Bronchial epithelial cell (primary cell): ENCODE data around the gene KLC4. TPM values are rescaled to one million over a fixed set of nuclear protein-coding genes. Genes with fewer than 3 reads are reported as not detected.
A peak's percentile ranks its signal among the peaks of the same experiment; 100 is the strongest.
"Not testable (repeated sequence)": the region's sequence is repeated elsewhere in the genome, so short reads cannot be mapped to it uniquely, and the experiment has no call there.

ENCODE experiments used
- DNase-seq: peaks from one replicate; pipeline ENCODE4 v3.0.0-alpha.2; 2010; ENCODE audit warnings: low read depth
- FAIRE-seq: peaks from 2 replicates; lab custom pipeline; 2011; peaks lifted over from hg19 to GRCh38; lab: Jason Lieb, UNC
- H3K27me3 ChIP-seq: 2 replicates; pipeline ENCODE4 v1.5.1; 2011; ENCODE audit warnings: low read length; ENCODE audit not compliant: control insufficient read depth, insufficient read depth
- H3K36me3 ChIP-seq: 2 replicates; pipeline ENCODE4 v1.5.1; 2011; ENCODE audit warnings: low read length; ENCODE audit not compliant: control insufficient read depth, insufficient read depth
- H3K4me3 ChIP-seq: 2 replicates; pipeline ENCODE4 v1.5.1; 2011; ENCODE audit warnings: mild to moderate bottlenecking, low read depth, low read length, control low read depth
- total RNA-seq: library from RNA; depleted of rRNA; stranded (reverse); fragments of >200 nt; gene quantifications from 2 replicates; pipeline ENCODE4 v1.2.1, GENCODE V29; 2014
- TF ChIP-seq, protein P1 (sequence below): IDR thresholded peaks from 2 replicates; pipeline ENCODE4 v1.5.1; 2011; ENCODE audit warnings: mild to moderate bottlenecking, moderate library complexity, low read length, control low read depth, inconsistent platforms; ENCODE audit not compliant: insufficient read depth, severe bottlenecking

KLC4 gene
- total RNA-seq, 1 donor from 2014 or later = 14.5 TPM

DNA sequence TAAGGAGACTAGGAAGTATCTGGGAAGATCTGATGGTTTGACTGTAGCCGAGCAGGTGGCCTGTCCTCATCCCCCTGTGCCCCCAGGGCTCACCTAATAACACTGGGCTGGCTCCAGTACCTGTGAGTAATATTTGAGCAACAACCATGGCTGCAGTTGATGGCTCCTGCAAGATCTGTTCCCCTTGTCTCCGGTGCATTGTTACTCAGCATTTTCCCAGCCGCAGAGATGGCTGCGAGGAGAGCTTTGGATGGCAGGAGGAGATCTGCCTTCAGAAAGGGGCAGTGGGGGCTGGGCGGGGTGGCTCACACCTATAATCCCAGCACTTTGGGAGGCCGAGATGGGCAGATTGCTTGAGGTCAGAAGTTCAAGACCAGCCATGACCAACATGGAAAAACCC is 55.9 kb downstream of the KLC4 start:
- DNase-seq (peak; percentile 74), FAIRE-seq (no peak)
- no peaks in the 10 kb centered on the region for H3K36me3 ChIP-seq
- no peaks in the 10 kb centered on the region for H3K27me3 ChIP-seq
- H3K4me3 ChIP-seq = no peak overlapping the region
- TF ChIP-seq, protein P1, sequence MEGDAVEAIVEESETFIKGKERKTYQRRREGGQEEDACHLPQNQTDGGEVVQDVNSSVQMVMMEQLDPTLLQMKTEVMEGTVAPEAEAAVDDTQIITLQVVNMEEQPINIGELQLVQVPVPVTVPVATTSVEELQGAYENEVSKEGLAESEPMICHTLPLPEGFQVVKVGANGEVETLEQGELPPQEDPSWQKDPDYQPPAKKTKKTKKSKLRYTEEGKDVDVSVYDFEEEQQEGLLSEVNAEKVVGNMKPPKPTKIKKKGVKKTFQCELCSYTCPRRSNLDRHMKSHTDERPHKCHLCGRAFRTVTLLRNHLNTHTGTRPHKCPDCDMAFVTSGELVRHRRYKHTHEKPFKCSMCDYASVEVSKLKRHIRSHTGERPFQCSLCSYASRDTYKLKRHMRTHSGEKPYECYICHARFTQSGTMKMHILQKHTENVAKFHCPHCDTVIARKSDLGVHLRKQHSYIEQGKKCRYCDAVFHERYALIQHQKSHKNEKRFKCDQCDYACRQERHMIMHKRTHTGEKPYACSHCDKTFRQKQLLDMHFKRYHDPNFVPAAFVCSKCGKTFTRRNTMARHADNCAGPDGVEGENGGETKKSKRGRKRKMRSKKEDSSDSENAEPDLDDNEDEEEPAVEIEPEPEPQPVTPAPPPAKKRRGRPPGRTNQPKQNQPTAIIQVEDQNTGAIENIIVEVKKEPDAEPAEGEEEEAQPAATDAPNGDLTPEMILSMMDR = no peak

DNA sequence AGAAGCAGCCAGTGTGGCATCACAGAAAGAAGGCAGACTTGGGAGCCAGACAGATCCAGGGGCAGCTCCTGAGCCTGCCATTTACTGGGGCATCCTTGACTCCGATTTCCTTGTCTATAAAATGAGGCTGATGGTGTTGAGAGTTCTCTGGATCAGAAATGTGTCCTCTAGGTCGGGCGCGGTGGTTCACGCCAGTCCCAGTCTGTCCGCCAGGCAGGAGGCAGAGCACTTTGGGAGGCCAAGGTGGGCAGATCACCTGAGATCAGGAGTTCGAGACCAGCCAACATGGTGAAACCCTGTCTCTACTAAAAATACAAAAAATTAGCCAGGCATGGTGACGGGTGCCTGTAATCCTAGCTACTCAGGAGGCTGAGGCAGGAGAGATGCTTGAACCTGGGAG is 58.0 kb downstream of the KLC4 start:
- not testable (repeated sequence) for H3K27me3 ChIP-seq, FAIRE-seq, DNase-seq, H3K36me3 ChIP-seq, H3K4me3 ChIP-seq

DNA sequence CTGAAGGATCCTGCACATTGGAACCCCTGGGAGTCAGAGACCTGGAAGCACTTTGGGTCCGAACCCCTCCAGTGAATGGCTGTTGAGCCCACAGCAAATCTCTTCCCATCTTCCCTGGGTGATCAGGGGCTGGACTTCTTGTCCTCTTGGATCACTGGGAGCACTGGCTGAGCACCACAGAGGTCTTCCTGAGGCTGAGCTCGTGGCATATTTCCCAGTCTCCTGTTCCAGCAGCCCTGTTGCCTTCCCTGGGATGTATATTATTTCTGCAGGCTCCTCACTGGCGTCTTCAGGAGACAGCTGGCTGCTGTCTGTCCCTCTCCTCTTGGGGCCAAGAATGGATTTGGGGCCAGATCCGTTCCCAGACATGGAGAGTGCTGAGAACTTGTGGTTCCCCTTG is 60.1 kb downstream of the KLC4 start:
- TF ChIP-seq, protein P1 = no peak
- H3K27me3 ChIP-seq = no peaks in the 10 kb centered on the region
- DNase-seq (no peak), FAIRE-seq (no peak)
- H3K4me3 ChIP-seq = no peak overlapping the region
- no peaks in the 10 kb centered on the region for H3K36me3 ChIP-seq

DNA sequence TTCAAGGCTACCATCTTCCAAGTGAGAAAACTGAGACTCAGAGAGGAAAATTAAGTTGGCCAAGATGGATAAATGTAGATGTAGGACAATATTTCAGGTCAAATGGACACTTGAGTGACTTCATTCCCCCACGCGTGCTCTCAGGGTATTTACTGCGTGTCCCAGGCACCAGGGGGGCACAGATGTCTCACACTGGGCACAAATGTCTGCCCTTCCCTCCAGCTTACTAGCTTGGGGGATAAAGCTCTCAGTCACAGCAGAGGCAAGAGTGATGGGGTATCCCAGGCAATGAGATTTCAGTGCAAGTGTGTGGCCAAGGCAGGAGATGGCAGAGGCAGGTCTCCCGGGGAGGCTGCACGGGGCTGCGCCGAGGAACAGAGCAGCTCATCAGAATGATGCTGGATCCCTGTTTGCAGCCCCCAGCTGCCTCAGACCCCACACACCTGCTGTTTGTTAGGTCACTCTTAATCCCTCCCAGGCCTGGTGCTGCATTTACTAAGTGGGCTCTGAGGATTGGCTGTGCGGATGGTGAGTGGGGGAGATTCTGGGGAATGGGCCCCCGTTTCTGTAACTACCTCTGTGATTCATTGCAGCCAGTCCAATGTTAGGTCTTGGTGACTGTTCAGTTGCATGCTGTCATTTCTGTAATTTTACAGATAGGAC is 60.8 kb downstream of the KLC4 start:
- no peak overlapping the region for H3K4me3 ChIP-seq
- TF ChIP-seq, protein P1 = no peak
- no peaks in the 10 kb centered on the region for H3K36me3 ChIP-seq
- DNase-seq (no peak), FAIRE-seq (no peak)
- no peaks in the 10 kb centered on the region for H3K27me3 ChIP-seq

DNA sequence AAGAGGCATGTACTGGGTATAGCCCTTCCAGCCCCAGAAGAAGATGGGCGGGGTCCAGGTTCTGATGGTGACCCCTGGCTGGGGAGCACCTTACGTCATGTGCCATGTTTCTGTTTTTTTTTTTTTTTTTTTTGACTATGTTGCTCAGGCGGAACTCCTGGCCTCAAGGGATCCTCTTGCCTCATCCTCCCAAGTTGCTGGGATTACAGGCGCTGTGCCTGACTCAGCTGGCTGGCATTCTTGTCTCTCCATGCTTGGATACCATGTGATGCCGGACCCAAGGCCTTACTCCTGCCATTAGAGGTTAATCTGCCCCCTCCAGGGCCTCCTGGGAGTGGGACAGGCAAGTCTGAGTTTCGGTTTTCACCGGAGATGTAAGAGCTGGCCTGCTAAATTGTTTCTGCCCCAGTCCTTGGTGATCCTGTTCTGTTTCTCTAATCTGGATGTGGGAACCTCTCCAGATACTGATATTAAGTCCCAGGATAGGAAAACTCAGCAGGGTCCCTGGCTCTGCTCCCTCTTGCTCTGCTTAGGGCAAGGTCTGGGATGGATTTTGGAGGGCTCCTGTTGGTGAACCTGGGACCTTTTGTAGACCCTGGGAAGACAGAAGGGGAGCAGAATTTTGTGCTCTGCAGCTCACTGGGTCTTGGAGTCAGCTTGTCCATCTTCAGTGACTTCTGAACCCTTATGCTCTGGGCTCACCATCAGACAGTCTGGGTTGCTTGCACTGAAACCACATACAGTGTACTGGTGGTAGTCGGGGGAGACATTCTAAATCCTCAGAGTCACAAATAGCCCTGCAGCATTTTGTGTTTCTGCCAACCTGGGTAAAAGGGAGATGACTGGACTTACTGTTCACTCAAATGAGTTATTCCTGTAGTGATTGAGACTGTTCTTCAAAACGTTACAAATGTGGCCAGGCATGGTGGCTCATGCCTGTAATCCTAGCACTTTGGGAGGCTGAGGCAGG is 61.8 kb downstream of the KLC4 start:
- no peaks in the 10 kb centered on the region for H3K27me3 ChIP-seq
- FAIRE-seq (no peak), DNase-seq (peak; percentile 93)
- no peaks in the 10 kb centered on the region for H3K36me3 ChIP-seq
- TF ChIP-seq, protein P1 = no peak
- H3K4me3 ChIP-seq = no peak overlapping the region

DNA sequence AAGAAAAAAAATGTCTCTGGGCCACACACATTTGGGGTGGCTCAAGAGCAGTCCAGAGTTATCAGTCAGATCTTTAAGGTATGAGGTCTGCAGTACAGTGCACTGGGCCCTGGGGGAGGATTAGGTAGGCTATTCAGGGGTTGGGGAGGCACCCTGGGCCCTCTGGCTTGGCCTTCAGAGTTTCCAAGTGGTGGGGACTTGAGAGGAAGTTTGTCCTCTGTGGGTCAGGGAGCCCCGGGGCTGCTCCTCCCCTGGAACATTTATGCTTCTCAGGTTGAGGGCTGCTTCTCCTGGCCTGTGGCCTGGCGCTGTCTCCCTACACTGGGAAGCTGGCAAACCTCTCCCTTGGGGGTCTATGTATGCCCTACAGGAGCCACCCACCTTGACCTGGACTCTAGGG is 62.7 kb downstream of the KLC4 start:
- FAIRE-seq (no peak), DNase-seq (no peak)
- no peaks in the 10 kb centered on the region for H3K27me3 ChIP-seq
- no peak overlapping the region for H3K4me3 ChIP-seq
- no peaks in the 10 kb centered on the region for H3K36me3 ChIP-seq
- TF ChIP-seq, protein P1 = no peak
